Measurements from ENCODE around the gene TPGS1.

Gene TPGS1

GRCh38 chr19:522726-523125 is 15.4 kb downstream of the TPGS1 start:
- no peak for DNase-seq

GRCh38 chr19:524062-524674 is 16.9 kb downstream of the TPGS1 start:
- no peak for DNase-seq

GRCh38 chr19:525029-525428 is 17.7 kb downstream of the TPGS1 start:
- DNase-seq: no peak

GRCh38 chr19:525857-526419 is 18.6 kb downstream of the TPGS1 start:
- no peak for DNase-seq

- no peak for DNase-seq
These were observed 23.1 kb downstream of the TPGS1 start for GRCh38 chr19:530134-531008.

GRCh38 chr19:531009-531752 is 23.9 kb downstream of the TPGS1 start:
- no peak for DNase-seq

GRCh38 chr19:531753-532560 is 24.7 kb downstream of the TPGS1 start, which contains the start of gene CDC34:
TSS of gene CDC34 (plus strand) at chr19:531760. CDS start at chr19:531932, 172 bp downstream.
- DNase-seq: no peak

- no peak for DNase-seq
These were observed 25.5 kb downstream of the TPGS1 start for GRCh38 chr19:532561-533363.

GRCh38 chr19:533364-534058 is 26.2 kb downstream of the TPGS1 start:
- DNase-seq: no peak

GRCh38 chr19:534088-534487 is 26.8 kb downstream of the TPGS1 start:
- no peak for DNase-seq

- no peak for DNase-seq
These were observed 27.9 kb downstream of the TPGS1 start for GRCh38 chr19:535017-535835.

GRCh38 chr19:536031-536880 is 29.0 kb downstream of the TPGS1 start:
- DNase-seq: no peak

- no peak for DNase-seq
These were observed 29.6 kb downstream of the TPGS1 start for GRCh38 chr19:536881-537404.

- no peak for DNase-seq
These were observed 31.5 kb downstream of the TPGS1 start for GRCh38 chr19:538641-539428.

- no peak for DNase-seq
These were observed 32.2 kb downstream of the TPGS1 start for GRCh38 chr19:539429-540030.

- DNase-seq: no peak
These were observed 33.8 kb downstream of the TPGS1 start for GRCh38 chr19:540867-541637.

GRCh38 chr19:541699-542098 is 34.4 kb downstream of the TPGS1 start:
- DNase-seq: no peak
